OCI-LY7 (cell line): ENCODE data around the gene UGT1A9. TPM values are rescaled to one million over a fixed set of nuclear protein-coding genes. Genes with fewer than 3 reads are reported as not detected.

Experiments
- BruUV-seq: library from RNA; stranded (reverse); fragments of 400-500 nt; replicated peaks from 2 replicates; lab custom pipeline; 2021; lab: Mats Ljungman, UMichigan
- CTCF ChIA-PET: fragments of 300-600 bp; sonication (Branson Sonifier 250); formaldehyde crosslinking; loops from one replicate; lab custom pipeline; 2022; ENCODE audit warnings: antibody characterized with exemption; ENCODE audit not compliant: unreplicated experiment; lab: Charles Lee
- POLR2A ChIA-PET: fragments of 300-600 bp; sonication (Branson Sonifier 250); formaldehyde crosslinking; loops from one replicate; lab custom pipeline; 2022; ENCODE audit warnings: antibody characterized with exemption; lab: Charles Lee
- DNase-seq: peaks from one replicate; pipeline ENCODE4 v3.0.0-alpha.2; 2015; ENCODE audit warnings: low spot score
- H2AFZ ChIP-seq: fragments of 200-600 bp; sonication (generic), shearing (Covaris generic); 2 replicates; pipeline ENCODE4 v1.6.1; 2014; ENCODE audit warnings: mild to moderate bottlenecking, antibody characterized with exemption, low read length, moderate library complexity
- H3K27ac ChIP-seq: fragments of 200-600 bp; sonication (generic); 2 replicates; pipeline ENCODE4 v1.5.1; 2014; ENCODE audit warnings: mixed run types, low read depth, mild to moderate bottlenecking, moderate library complexity, low read length, inconsistent platforms; ENCODE audit not compliant: poor library complexity, severe bottlenecking
- H3K36me3 ChIP-seq: fragments of 200-600 bp; sonication (generic); 2 replicates; pipeline ENCODE4 v1.6.1; 2014; ENCODE audit warnings: mild to moderate bottlenecking, antibody characterized with exemption, low read length, moderate library complexity, mixed read lengths; ENCODE audit not compliant: insufficient read depth
- H3K4me1 ChIP-seq: fragments of 200-600 bp; sonication (generic); 2 replicates; pipeline ENCODE4 v1.5.1; 2014; ENCODE audit warnings: mild to moderate bottlenecking, low read length; ENCODE audit not compliant: insufficient read depth, poor library complexity, severe bottlenecking
- H3K4me2 ChIP-seq: fragments of 200-600 bp; sonication (generic); 2 replicates; pipeline ENCODE4 v1.6.1; 2014; ENCODE audit warnings: mild to moderate bottlenecking, low read length
- H3K4me3 ChIP-seq: fragments of 200-600 bp; sonication (generic); 2 replicates; pipeline ENCODE4 v1.5.1; 2014; ENCODE audit warnings: mild to moderate bottlenecking, low read depth, low read length; ENCODE audit not compliant: poor library complexity, severe bottlenecking
- H3K79me2 ChIP-seq: fragments of 200-600 bp; sonication (generic); 2 replicates; pipeline ENCODE4 v1.6.1; 2016; ENCODE audit warnings: low read depth, mild to moderate bottlenecking, low read length, moderate library complexity, mixed read lengths; ENCODE audit not compliant: insufficient read depth
- H3K9me2 ChIP-seq: fragments of 200-600 bp; sonication (generic); 2 replicates; pipeline ENCODE4 v1.6.1; 2016; ENCODE audit warnings: mild to moderate bottlenecking, low read length, mixed read lengths; ENCODE audit not compliant: insufficient read depth
- H3K9me3 ChIP-seq: fragments of 200-600 bp; sonication (generic); 2 replicates; pipeline ENCODE4 v1.6.1; 2014; ENCODE audit warnings: mild to moderate bottlenecking, mixed run types, low read length, mixed read lengths
- H4K20me1 ChIP-seq: fragments of 200-600 bp; sonication (generic); 2 replicates; pipeline ENCODE4 v1.6.1; 2014; ENCODE audit warnings: mild to moderate bottlenecking, antibody characterized with exemption, low read length, moderate library complexity, mixed read lengths; ENCODE audit not compliant: insufficient read depth
- EZH2phosphoT487 ChIP-seq: fragments of 200-600 bp; sonication (generic); IDR thresholded peaks from 2 replicates; pipeline ENCODE4 v1.6.1; 2018; ENCODE audit warnings: low read depth, borderline replicate concordance, mild to moderate bottlenecking, mixed run types, antibody characterized with exemption, low read length, moderate library complexity, mixed read lengths
- intact Hi-C: fragments of 100-400 bp; cut with micrococcal nuclease; formaldehyde crosslinking; loops from one replicate; pipeline ENCODE4 v1.10.0; 2022; ENCODE audit not compliant: unreplicated experiment
- total RNA-seq, 2 experiments: library from RNA; depleted of rRNA in 1 of 2; stranded (reverse); fragments of >200 nt in 1 of 2; shearing (Covaris generic) in 1 of 2; gene quantifications; 2 replicates each; pipeline ENCODE4 v1.2.3, GENCODE V29; 2014 to 2022
- TF ChIP-seq, protein P1 (sequence below): fragments of 200-600 bp; sonication (generic); conservative IDR thresholded peaks from 2 replicates; pipeline ENCODE4 v1.5.1; 2014; ENCODE audit warnings: mild to moderate bottlenecking, antibody characterized with exemption, low read length, moderate library complexity, mixed read lengths

The UGT1A9 gene
- total RNA-seq, 2 experiments from 2014 or later, result not detected

DNA sequence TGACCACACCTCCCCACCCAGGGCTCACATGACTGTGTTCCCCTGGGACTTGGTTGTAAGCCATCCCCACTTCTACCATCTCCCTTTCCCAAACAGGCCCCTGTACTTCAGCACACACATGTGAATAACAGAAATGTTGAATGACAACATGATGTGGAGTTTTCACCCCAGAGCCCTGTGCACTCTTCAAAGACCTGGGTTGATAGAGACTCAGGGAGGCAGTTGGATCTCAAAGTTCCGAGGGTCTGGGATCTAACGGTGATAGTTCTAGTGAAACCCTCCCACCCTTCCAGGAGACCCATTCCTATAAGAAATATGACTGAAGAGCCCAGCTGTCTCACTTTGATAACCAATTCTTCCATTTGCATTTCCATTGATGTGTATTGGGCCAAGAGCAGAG is 106.3 kb downstream of the UGT1A9 start, which contains the start of gene MROH2A:
MROH2A (plus strand) TSS at position 301 of the 400 bp plus-strand sequence. CDS start 1,029 bp downstream, outside the sequence.
- H3K9me2 ChIP-seq, result no peaks in the 10 kb centered on the region
- TF ChIP-seq EZH2phosphoT487, result no peak
- TF ChIP-seq, protein P1, sequence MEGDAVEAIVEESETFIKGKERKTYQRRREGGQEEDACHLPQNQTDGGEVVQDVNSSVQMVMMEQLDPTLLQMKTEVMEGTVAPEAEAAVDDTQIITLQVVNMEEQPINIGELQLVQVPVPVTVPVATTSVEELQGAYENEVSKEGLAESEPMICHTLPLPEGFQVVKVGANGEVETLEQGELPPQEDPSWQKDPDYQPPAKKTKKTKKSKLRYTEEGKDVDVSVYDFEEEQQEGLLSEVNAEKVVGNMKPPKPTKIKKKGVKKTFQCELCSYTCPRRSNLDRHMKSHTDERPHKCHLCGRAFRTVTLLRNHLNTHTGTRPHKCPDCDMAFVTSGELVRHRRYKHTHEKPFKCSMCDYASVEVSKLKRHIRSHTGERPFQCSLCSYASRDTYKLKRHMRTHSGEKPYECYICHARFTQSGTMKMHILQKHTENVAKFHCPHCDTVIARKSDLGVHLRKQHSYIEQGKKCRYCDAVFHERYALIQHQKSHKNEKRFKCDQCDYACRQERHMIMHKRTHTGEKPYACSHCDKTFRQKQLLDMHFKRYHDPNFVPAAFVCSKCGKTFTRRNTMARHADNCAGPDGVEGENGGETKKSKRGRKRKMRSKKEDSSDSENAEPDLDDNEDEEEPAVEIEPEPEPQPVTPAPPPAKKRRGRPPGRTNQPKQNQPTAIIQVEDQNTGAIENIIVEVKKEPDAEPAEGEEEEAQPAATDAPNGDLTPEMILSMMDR, result no peak
- no peak for DNase-seq
- H3K4me1 ChIP-seq, result no peaks in the 10 kb centered on the region
- no peak within 1 kb of the TSS for H3K4me2 ChIP-seq
- intact Hi-C loops, result no loop called here
- no peaks in the 10 kb centered on the region for H3K36me3 ChIP-seq
- ChIA-PET POLR2A (no interaction called here), CTCF (no interaction called here)
- no peak within 1 kb of the TSS for H3K27ac ChIP-seq
- no peaks in the 10 kb centered on the region for H3K79me2 ChIP-seq
- no peaks in the 10 kb centered on the region for H4K20me1 ChIP-seq
- no peaks in the 10 kb centered on the region for H3K9me3 ChIP-seq
- H2AFZ ChIP-seq, result no peak within 1 kb of the TSS
- no TSS peak for BruUV-seq
- H3K4me3 ChIP-seq, result no peak within 1 kb of the TSS

DNA sequence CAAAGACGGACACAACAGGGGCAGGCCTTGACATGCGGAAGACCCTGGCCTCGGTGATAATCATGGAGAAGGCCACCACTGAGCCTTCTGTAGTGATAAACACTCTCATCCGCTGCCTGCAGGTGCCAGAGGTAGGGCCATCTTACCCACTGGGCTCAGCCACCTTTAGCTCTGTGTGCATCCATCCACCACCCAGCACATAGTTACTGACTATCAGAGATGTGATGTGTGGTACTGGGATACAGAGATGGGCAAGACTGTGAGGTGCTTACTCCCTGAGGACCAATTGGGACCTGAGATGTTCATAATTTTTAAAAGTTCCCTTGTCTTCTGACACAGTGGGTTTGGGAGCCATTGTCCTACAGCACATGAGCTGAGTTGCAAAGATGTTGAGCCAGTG is 108.0 kb downstream of the UGT1A9 start:
- Histone ChIP-seq H3K79me2 (no peaks in the 10 kb centered on the region), H3K4me2 (no peak overlapping the region), H3K9me3 (no peaks in the 10 kb centered on the region), H3K4me3 (no peak overlapping the region), H2AFZ (no peak overlapping the region), H3K4me1 (no peaks in the 10 kb centered on the region), H3K9me2 (no peaks in the 10 kb centered on the region), H4K20me1 (no peaks in the 10 kb centered on the region), H3K27ac (no peak overlapping the region), H3K36me3 (no peaks in the 10 kb centered on the region)
- POLR2A ChIA-PET, result interaction anchor here (1.0 kb wide), 1 partner anchor 125 kb away, joined by 4 read pairs; no protein-coding TSS in a partner anchor
- intact Hi-C loops, result no loop called here
- CTCF ChIA-PET, result no interaction called here
- BruUV-seq, result no TSS peak
- no peak for DNase-seq
- TF ChIP-seq EZH2phosphoT487, result no peak
- TF ChIP-seq, protein P1, result no peak

DNA sequence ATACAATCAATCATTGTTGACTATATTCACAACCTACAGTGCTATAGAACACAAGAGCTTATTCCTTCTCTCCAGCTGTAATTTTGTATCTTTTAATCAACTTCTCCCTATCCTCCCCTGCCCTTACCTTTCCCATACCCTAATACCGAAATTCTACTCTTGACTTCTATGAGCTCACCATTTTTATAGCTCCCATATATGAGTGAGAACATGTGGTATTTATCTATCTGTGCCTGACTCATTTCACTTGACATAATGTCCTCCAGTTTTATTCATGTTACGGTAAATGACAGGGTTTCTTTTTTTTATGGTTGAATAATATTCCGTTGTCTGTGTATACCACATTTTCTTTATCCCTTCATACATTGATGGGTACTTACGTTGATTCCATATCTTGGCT is 109.1 kb downstream of the UGT1A9 start:
- ChIA-PET POLR2A (interaction anchor here (1.0 to 1.3 kb wide), 2 partner anchors 10 to 126 kb away, joined by 4 read pairs; no protein-coding TSS in a partner anchor), CTCF (no interaction called here)
- TF ChIP-seq, protein P1, result no peak
- no peak for TF ChIP-seq EZH2phosphoT487
- BruUV-seq, result no TSS peak
- Histone ChIP-seq H3K36me3 (no peaks in the 10 kb centered on the region), H3K4me1 (no peaks in the 10 kb centered on the region), H4K20me1 (no peaks in the 10 kb centered on the region), H3K4me3 (no peak overlapping the region), H3K9me3 (no peaks in the 10 kb centered on the region), H3K9me2 (no peaks in the 10 kb centered on the region), H3K4me2 (no peak overlapping the region), H3K27ac (no peak overlapping the region), H2AFZ (no peak overlapping the region), H3K79me2 (no peaks in the 10 kb centered on the region)
- intact Hi-C loops, result no loop called here
- DNase-seq, result no peak
